ENCODE results near the gene PMF1.
"Not testable (repeated sequence)": the region's sequence is repeated elsewhere in the genome, so short reads cannot be mapped to it uniquely, and the experiment has no call there.

Gene PMF1

DNA sequence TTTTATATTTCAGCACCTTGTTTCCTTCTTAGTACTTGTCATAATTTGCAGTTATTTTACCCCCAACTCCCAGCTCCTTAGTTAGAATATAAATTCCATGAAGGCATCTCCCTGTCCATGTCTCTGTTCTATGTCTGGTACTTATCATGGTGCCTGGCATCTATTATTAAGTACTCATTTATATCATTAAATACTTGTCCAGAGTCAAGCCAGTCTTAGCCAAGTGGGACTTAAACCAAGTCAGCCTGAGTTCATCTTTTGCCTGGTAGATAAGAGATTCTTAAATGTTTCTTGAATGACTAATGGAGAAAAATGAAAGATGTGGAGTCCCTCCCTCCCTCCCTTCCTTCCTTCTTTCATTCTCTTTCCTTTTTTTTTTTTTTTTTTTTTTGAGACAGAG, 9.5 kb upstream of the PMF1 start:
- DNase-seq (ENCODE audit: insufficient read length, low spot score), result no peak
- FAIRE-seq, result no peak
- TF ChIP-seq, protein P1, sequence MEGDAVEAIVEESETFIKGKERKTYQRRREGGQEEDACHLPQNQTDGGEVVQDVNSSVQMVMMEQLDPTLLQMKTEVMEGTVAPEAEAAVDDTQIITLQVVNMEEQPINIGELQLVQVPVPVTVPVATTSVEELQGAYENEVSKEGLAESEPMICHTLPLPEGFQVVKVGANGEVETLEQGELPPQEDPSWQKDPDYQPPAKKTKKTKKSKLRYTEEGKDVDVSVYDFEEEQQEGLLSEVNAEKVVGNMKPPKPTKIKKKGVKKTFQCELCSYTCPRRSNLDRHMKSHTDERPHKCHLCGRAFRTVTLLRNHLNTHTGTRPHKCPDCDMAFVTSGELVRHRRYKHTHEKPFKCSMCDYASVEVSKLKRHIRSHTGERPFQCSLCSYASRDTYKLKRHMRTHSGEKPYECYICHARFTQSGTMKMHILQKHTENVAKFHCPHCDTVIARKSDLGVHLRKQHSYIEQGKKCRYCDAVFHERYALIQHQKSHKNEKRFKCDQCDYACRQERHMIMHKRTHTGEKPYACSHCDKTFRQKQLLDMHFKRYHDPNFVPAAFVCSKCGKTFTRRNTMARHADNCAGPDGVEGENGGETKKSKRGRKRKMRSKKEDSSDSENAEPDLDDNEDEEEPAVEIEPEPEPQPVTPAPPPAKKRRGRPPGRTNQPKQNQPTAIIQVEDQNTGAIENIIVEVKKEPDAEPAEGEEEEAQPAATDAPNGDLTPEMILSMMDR (IDR thresholded peaks at IDR 0.05; ENCODE audit: insufficient read depth, missing control alignments), result no peak

- DNase-seq (ENCODE audit: insufficient read length, low spot score) (peak; percentile 1), FAIRE-seq (no peak)
- TF ChIP-seq, protein P1 (IDR thresholded peaks at IDR 0.05; ENCODE audit: insufficient read depth, missing control alignments), result no peak
Observed at GRCh38 chr1:156204686-156205085, 8.1 kb upstream of the PMF1 start.

DNA sequence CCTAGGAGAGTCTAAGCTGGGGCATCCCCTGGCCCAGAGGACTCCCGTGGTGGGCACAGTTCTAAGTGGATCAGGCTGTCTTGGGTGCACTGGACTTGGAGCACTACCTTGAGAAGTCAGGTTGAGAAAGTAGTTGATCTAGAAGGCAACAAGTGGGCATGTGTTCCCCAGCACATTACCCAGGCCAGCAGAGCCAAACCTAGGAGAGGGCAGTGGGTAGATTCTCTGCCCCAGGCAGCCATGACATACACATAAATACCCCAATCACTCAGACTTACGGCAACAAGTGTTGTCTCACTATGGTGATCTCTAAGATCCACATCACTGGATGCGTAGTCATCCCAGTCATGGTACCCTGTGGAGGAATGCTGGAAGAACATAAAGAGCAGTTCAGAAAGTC, 1.6 kb upstream of the PMF1 start:
- no peak for DNase-seq (ENCODE audit: insufficient read length, low spot score)
- no peak for FAIRE-seq
- TF ChIP-seq, protein P1 (IDR thresholded peaks at IDR 0.05; ENCODE audit: insufficient read depth, missing control alignments), result no peak

DNA sequence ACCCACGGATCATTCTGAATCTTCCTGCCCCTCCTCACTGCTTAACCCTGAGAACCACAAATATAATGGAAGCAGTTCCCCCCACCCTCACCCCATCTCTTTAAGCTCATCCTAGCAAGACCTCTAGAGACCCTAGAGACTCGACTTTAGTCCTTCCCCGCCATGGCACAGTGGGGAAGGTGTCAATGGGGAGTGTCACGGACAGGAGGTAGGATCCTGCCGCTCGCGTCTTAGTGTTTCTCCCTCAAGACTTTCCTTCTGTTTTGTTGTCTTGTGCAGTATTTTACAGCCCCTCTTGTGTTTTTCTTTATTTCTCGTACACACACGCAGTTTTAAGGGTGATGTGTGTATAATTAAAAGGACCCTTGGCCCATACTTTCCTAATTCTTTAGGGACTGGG, 677 bp upstream of the PMF1 start:
- FAIRE-seq (no peak), DNase-seq (ENCODE audit: insufficient read length, low spot score) (no peak)
- TF ChIP-seq, protein P1 (IDR thresholded peaks at IDR 0.05; ENCODE audit: insufficient read depth, missing control alignments), result no peak

DNA sequence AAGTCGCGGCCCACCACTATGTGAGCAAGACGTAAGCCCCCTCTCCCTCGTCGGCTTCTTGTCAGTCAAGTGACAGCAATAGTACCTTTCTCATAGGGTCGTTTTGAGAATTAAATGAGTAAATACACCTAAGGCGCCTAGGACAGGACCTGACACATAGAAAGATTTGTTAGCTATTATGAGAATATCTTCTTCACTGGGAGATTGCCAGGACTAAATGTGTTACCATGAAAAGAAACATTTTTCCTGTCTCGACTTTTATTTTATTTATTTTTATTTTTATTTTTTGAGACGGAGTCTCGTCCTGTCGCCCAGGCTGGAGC, 798 bp downstream of the PMF1 start:
- TF ChIP-seq, protein P1 (IDR thresholded peaks at IDR 0.05; ENCODE audit: insufficient read depth, missing control alignments), result no peak
- DNase-seq (ENCODE audit: insufficient read length, low spot score) (no peak), FAIRE-seq (no peak)

GRCh38 chr1:156214024-156214748, 1.4 kb downstream of the PMF1 start:
- TF ChIP-seq, protein P1 (IDR thresholded peaks at IDR 0.05; ENCODE audit: insufficient read depth, missing control alignments), result no peak
- FAIRE-seq (no peak), DNase-seq (ENCODE audit: insufficient read length, low spot score) (no peak)

GRCh38 chr1:156216361-156217086, 3.7 kb downstream of the PMF1 start:
- not testable (repeated sequence) for FAIRE-seq; DNase-seq (ENCODE audit: insufficient read length, low spot score)
